ENCODE results near the gene AMFR. TPM values are rescaled to one million over a fixed set of nuclear protein-coding genes. Genes with fewer than 3 reads are reported as not detected.

AMFR gene
- total RNA-seq, 1 experiment from 2014 or later: 25.6 TPM

DNA sequence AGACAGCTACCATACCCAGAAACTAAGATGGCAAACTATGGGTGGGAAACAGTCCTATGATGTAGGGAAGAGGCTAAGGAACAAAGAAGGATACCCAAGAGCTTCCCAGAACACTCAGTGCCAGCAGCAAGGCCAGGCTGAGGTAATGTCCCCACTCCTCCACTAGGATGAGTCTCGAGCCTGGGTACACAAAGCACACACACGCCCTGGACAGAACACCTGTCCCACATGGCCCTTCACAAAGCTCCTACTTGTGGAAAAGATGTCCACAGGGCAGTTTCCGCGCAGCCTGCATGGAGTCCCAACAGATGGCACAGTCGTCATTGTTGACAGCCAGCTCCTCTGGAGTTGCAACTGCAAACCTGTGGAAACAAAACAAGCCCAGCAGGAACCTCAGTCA lies 23.9 kb downstream of the AMFR start:
- Histone ChIP-seq H4K8ac (replicated peaks; ENCODE audit: insufficient read length, low read depth, low read length) (no peak overlapping the region), H2BK5ac (ENCODE audit: insufficient read length, low read length) (no peak overlapping the region), H3K56ac (ENCODE audit: insufficient read length, low read depth, low read length) (no peak overlapping the region), H3K23me2 (ENCODE audit: insufficient read length, low read depth, low read length, poor library complexity, severe bottlenecking) (no peaks in the 10 kb centered on the region), H2BK20ac (ENCODE audit: low read depth, low read length, poor library complexity, severe bottlenecking) (no peak overlapping the region), H3K14ac (ENCODE audit: insufficient read depth, low read length) (no peak overlapping the region), H3K79me1 (ENCODE audit: insufficient read depth, low read depth, low read length, poor library complexity, severe bottlenecking) (no peaks in the 10 kb centered on the region), H3K4ac (ENCODE audit: low read depth, low read length) (no peak overlapping the region), H3K27me3 (ENCODE audit: insufficient read depth, low read length) (no peaks in the 10 kb centered on the region), H3K79me2 (ENCODE audit: insufficient read depth, low read length) (no peaks in the 10 kb centered on the region), H3K9ac (ENCODE audit: extremely low read depth, insufficient read length, low read length) (no peak overlapping the region), H3K4me1 (ENCODE audit: insufficient read depth, low read length) (no peaks in the 10 kb centered on the region), H3K23ac (ENCODE audit: insufficient read length, low read depth, low read length) (no peak overlapping the region), H3K18ac (ENCODE audit: insufficient read length, low read depth, low read length) (no peak overlapping the region), H2BK120ac (ENCODE audit: low read depth, low read length, poor library complexity, severe bottlenecking) (no peak overlapping the region), H2BK12ac (ENCODE audit: insufficient read length, low read depth, low read length) (no peak overlapping the region), H2AK5ac (ENCODE audit: insufficient read length, low read length) (no peak overlapping the region), H4K20me1 (ENCODE audit: control insufficient read depth, insufficient read depth, insufficient read length) (no peaks in the 10 kb centered on the region), H4K91ac (ENCODE audit: insufficient read length, low read depth, low read length) (no peak overlapping the region), H2BK15ac (ENCODE audit: low read depth, low read length) (no peak overlapping the region), H3T11ph (ENCODE audit: low read length) (no peak overlapping the region), H2AFZ (ENCODE audit: low read length) (no peak overlapping the region), H3K27ac (ENCODE audit: insufficient read length, low read depth, low read length) (no peak overlapping the region), H3K4me2 (ENCODE audit: insufficient read depth, insufficient read length, low read length) (no peak overlapping the region), H3K9me3 (ENCODE audit: control insufficient read depth, low read depth, low read length) (no peaks in the 10 kb centered on the region), H4K5ac (ENCODE audit: insufficient read length, low read depth, low read length) (no peak overlapping the region)
- Mint-ChIP-seq H3K4me3 (no peak overlapping the region), H3K4me1 (no peaks in the 10 kb centered on the region), H3K36me3 (ENCODE audit: insufficient read depth in 1 of 3, low read depth in 3 of 3) (peaks cover 18 to 52% (median 44%) of the 10 kb centered on the region in 3 experiments), H3K27me3 (ENCODE audit: low read depth) (no peaks in the 10 kb centered on the region), H3K27ac (no peak overlapping the region), H3K9me3 (peaks cover 0 to 2% of the 10 kb centered on the region in 2 experiments; a peak in 3 of 5 replicates)
- no CpG with 5 or more reads among the region's 5 CpGs for WGBS (ENCODE audit: extremely low coverage, insufficient read length, low lambda C conversion rate)
- DNase-seq: peak; percentile 44
- peak; percentile 60 for TF ChIP-seq CTCF (conservative IDR thresholded peaks at IDR 0.05)
